K562 (cell line): ENCODE results near the gene VDR. TPM values are rescaled to one million over a fixed set of nuclear protein-coding genes. Genes with fewer than 3 reads are reported as not detected.
"Not testable (repeated sequence)": the region's sequence is repeated elsewhere in the genome, so short reads cannot be mapped to it uniquely, and the experiment has no call there.

Experiments used
- ATAC-seq: fragments of 200-7000 bp; cut with Tn5 transposase; 3 replicates; pipeline ENCODE4 v1.9.1; 2020; ENCODE audit warnings: moderate library complexity
- BruUV-seq: library from RNA; stranded (reverse); fragments of 400-500 nt; replicated peaks from 2 replicates; lab custom pipeline; 2021; lab: Mats Ljungman, UMichigan
- CTCF ChIA-PET: fragments of 300-600 bp; formaldehyde crosslinking; extraction: SDS; loops from one replicate; lab custom pipeline; 2021; ENCODE audit warnings: low intra/inter-chr PET ratio; lab: Yijun Ruan, JAX
- POLR2A ChIA-PET: fragments of 300-600, 350-650 bp; sonication (Branson Sonifier 250); formaldehyde crosslinking; extraction: SDS; loops from one replicate; lab custom pipeline; 2021; ENCODE audit warnings: antibody characterized with exemption, inconsistent platforms; lab: Yijun Ruan, JAX
- DNase-seq, 4 experiments: peaks; one replicate each; pipeline versions ENCODE4 v3.0.0 to v3.0.0-alpha.2; 2011 to 2018; ENCODE audit warnings: low spot score in 3 of 4, mixed read lengths in 3 of 4; ENCODE audit errors: extremely low read depth in 1 of 4
- FAIRE-seq: peaks from 2 replicates; lab custom pipeline; 2011; peaks lifted over from hg19 to GRCh38; lab: Jason Lieb, UNC
- H2AFZ ChIP-seq: 2 replicates; pipeline ENCODE4 v1.6.0; 2011; ENCODE audit warnings: low read depth, low read length, control low read depth, inconsistent platforms
- H3K27ac ChIP-seq: fragments of 200-600 bp; 3 replicates; pipeline ENCODE4 v1.8.0; 2011; ENCODE audit warnings: low read depth, mild to moderate bottlenecking, control low read depth, inconsistent platforms, low read length, moderate library complexity, mixed read lengths; ENCODE audit errors: extremely low read depth
- H3K27me3 ChIP-seq, 2 experiments: fragments of 300-600 bp in 1 of 2; 2 replicates in 1 of 2; 3 replicates in 1 of 2; pipeline versions ENCODE4 v1.6.0 to v1.8.0; 2011; ENCODE audit warnings: inconsistent platforms in 2 of 2, low read length in 2 of 2, mild to moderate bottlenecking in 1 of 2, mixed read lengths in 1 of 2, moderate library complexity in 1 of 2; ENCODE audit not compliant: control insufficient read depth in 2 of 2, insufficient read depth in 2 of 2
- H3K36me3 ChIP-seq: fragments of 300-600 bp; 3 replicates; pipeline ENCODE4 v1.8.0; 2011; ENCODE audit warnings: mild to moderate bottlenecking, low read length, inconsistent platforms; ENCODE audit not compliant: control insufficient read depth, insufficient read depth
- H3K4me1 ChIP-seq, 2 experiments: fragments of 200-600 bp in 1 of 2; replicated peaks in 1 of 2; 2 replicates in 1 of 2; 3 replicates in 1 of 2; pipeline versions ENCODE4 v1.5.1 to v1.8.0; 2011; ENCODE audit warnings: inconsistent platforms in 2 of 2, low read length in 2 of 2, mild to moderate bottlenecking in 1 of 2, mixed read lengths in 1 of 2, moderate library complexity in 1 of 2; ENCODE audit not compliant: control insufficient read depth in 2 of 2, insufficient read depth in 2 of 2
- H3K4me2 ChIP-seq: 2 replicates; pipeline ENCODE4 v1.6.1; 2011; ENCODE audit warnings: low read length, control low read depth, inconsistent platforms, mixed read lengths; ENCODE audit not compliant: insufficient read depth
- H3K4me3 ChIP-seq: fragments of 200-600 bp; sonication (generic), shearing (Covaris generic); 2 replicates; pipeline ENCODE4 v1.5.1; 2016; ENCODE audit warnings: control low read depth, inconsistent platforms
- H3K79me2 ChIP-seq: fragments of 200-600 bp; 3 replicates; pipeline ENCODE4 v1.8.0; 2011; ENCODE audit warnings: low read length, inconsistent platforms; ENCODE audit not compliant: control insufficient read depth, insufficient read depth
- H3K9ac ChIP-seq, 2 experiments: 2 replicates each; pipeline versions ENCODE4 v1.6.0 to v1.6.1; 2011; ENCODE audit warnings: low read depth in 2 of 2, low read length in 2 of 2, control low read depth in 1 of 2, inconsistent platforms in 1 of 2, mild to moderate bottlenecking in 1 of 2, mixed read lengths in 1 of 2; ENCODE audit not compliant: insufficient read depth in 1 of 2
- H3K9me1 ChIP-seq: one replicate; pipeline ENCODE4 v1.6.0; 2011; ENCODE audit warnings: inconsistent platforms, mild to moderate bottlenecking, low read length, moderate library complexity; ENCODE audit not compliant: control insufficient read depth, insufficient read depth
- H3K9me3 ChIP-seq: replicated peaks from 2 replicates; pipeline ENCODE4 v1.5.1; 2011; ENCODE audit warnings: low read depth, low read length, inconsistent platforms; ENCODE audit not compliant: control insufficient read depth, insufficient read depth
- H4K20me1 ChIP-seq: replicated peaks from 2 replicates; pipeline ENCODE4 v1.6.1; 2011; ENCODE audit warnings: low read length, inconsistent platforms, mixed read lengths; ENCODE audit not compliant: control insufficient read depth, insufficient read depth
- PCBP1 ChIP-seq: fragments of 200-400 bp; formaldehyde crosslinking; IDR thresholded peaks from 2 replicates; pipeline ENCODE4 v1.6.1; 2018; ENCODE audit warnings: mild to moderate bottlenecking, low read depth, low read length; ENCODE audit not compliant: poor library complexity, severe bottlenecking
- U2AF1 ChIP-seq: fragments of 200-400 bp; formaldehyde crosslinking; optimal IDR thresholded peaks from 2 replicates; pipeline ENCODE3; 2017; ENCODE audit warnings: mild to moderate bottlenecking, low read depth, low read length, moderate library complexity
- WGBS: fragments of 100-300 bp; shearing (Covaris generic); methylation state at CpG from one replicate; pipeline ENCODE4 v1.1.6; 2016; ENCODE audit warnings: low coverage, mixed read lengths; ENCODE audit not compliant: insufficient coverage; ENCODE audit errors: missing lambda C conversion rate; 5-methylcytosine and 5-hydroxymethylcytosine counted together
- in situ Hi-C: fragments of 300-500 bp; cut with MboI; formaldehyde crosslinking; loops from 4 replicates; pipeline ENCODE4 v1.15.0; 2018; ENCODE audit warnings: inconsistent platforms, mixed read lengths
- intact Hi-C: fragments of 100-400 bp; cut with micrococcal nuclease; formaldehyde crosslinking; loops from 2 replicates; pipeline ENCODE4 v1.14.2; 2022
- polyA plus RNA-seq, 8 experiments: library from polyadenylated mRNA; depleted of rRNA in 4 of 8; stranded (reverse) in 5 of 8; unstranded in 3 of 8; fragments of >200 nt; fragmentation: Nextera tagmentation in 2 of 8; fragmentation: Illumina TruSeq in 1 of 8; extraction: Ambion mirVana in 2 of 8; extraction: Trizol in 1 of 8; gene quantifications; 2 replicates each; pipeline versions ENCODE4 v1.2.1 to v1.2.3, GENCODE V29; 2011 to 2014; ENCODE audit warnings: inconsistent platforms in 1 of 8, missing spikeins in 1 of 8
- total RNA-seq, 7 experiments: library from RNA; depleted of rRNA in 6 of 7; stranded (reverse); fragments of >200 nt in 6 of 7; fragmentation: Illumina TruSeq in 2 of 7; extraction: Trizol in 2 of 7; gene quantifications; 2 replicates each; pipeline versions ENCODE4 v1.2.1 to v1.2.3, GENCODE V29; 2011 to 2021; ENCODE audit warnings: low replicate concordance in 1 of 7
- TF ChIP-seq, protein P1 (sequence below): fragments of 450-650 bp; IDR thresholded peaks from 2 replicates; pipeline ENCODE4 v1.6.1; 2017; ENCODE audit warnings: mild to moderate bottlenecking, moderate library complexity

Gene VDR
- total and polyA plus RNA-seq, 9 of the 15 experiments (the other 6 are each of a cell fraction or from before 2014, with no cell fraction given) = 0.61 to 4.8 (median 2.0) TPM

GRCh38 chr12:47843226-47843980, 61.4 kb downstream of the VDR start (continued):
- TF ChIP-seq PCBP1 (no peak), U2AF1 (no peak)
- TF ChIP-seq, protein P1, sequence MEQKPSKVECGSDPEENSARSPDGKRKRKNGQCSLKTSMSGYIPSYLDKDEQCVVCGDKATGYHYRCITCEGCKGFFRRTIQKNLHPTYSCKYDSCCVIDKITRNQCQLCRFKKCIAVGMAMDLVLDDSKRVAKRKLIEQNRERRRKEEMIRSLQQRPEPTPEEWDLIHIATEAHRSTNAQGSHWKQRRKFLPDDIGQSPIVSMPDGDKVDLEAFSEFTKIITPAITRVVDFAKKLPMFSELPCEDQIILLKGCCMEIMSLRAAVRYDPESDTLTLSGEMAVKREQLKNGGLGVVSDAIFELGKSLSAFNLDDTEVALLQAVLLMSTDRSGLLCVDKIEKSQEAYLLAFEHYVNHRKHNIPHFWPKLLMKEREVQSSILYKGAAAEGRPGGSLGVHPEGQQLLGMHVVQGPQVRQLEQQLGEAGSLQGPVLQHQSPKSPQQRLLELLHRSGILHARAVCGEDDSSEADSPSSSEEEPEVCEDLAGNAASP = no peak

- intact Hi-C loops, H4K20me1 ChIP-seq, H3K9ac ChIP-seq, H3K27me3 ChIP-seq, H3K27ac ChIP-seq, H3K79me2 ChIP-seq, H3K9me3 ChIP-seq, FAIRE-seq, BruUV-seq, H2AFZ ChIP-seq, H3K4me3 ChIP-seq, H3K9me1 ChIP-seq, H3K4me2 ChIP-seq, H3K36me3 ChIP-seq, DNase-seq, CTCF ChIA-PET, in situ Hi-C loops, ATAC-seq: not testable (repeated sequence)
- WGBS = 42% methylated on average over 9 of the region's 12 CpGs
- POLR2A ChIA-PET = interaction anchor here (0.6 to 1.6 kb wide), 3 partner anchors 53 to 265 kb away, joined by 3 to 6 read pairs (median 3); no protein-coding TSS in a partner anchor
- H3K4me1 ChIP-seq = peaks cover 6 to 14% of the 10 kb centered on the region in 2 experiments
Observed at GRCh38 chr12:47842543-47842942, 62.3 kb downstream of the VDR start.
